Measurements from ENCODE around the gene STS.
A peak's percentile ranks its signal among the peaks of the same experiment; 100 is the strongest.

Gene STS

DNA sequence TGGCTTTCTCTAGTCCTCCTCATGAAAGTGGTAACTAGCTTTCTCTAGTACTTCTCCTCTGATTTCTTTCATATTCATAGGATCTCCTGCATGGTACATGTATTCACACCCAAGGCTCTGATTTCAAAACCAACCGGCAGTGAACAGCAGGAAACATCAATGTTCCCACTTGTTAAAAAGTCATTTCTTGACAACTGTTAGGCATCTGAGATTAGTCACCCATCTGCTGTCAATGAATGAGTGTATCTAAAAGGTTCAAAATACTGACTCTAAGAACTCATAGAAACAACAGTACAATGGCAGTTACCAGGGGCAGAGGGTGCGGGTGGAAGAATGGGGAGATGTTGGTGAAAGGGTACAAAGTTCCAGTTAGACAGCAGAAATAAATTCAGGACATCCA, 31.9 kb downstream of the STS start:
- no peak for DNase-seq (ENCODE audit: low read depth)
- TF ChIP-seq POLR2A (IDR thresholded peaks at IDR 0.05; ENCODE audit: extremely low read depth, insufficient read length): no peak
- TF ChIP-seq MYC (IDR thresholded peaks at IDR 0.05; ENCODE audit: low read depth, low read length): no peak
- TF ChIP-seq, protein P1, sequence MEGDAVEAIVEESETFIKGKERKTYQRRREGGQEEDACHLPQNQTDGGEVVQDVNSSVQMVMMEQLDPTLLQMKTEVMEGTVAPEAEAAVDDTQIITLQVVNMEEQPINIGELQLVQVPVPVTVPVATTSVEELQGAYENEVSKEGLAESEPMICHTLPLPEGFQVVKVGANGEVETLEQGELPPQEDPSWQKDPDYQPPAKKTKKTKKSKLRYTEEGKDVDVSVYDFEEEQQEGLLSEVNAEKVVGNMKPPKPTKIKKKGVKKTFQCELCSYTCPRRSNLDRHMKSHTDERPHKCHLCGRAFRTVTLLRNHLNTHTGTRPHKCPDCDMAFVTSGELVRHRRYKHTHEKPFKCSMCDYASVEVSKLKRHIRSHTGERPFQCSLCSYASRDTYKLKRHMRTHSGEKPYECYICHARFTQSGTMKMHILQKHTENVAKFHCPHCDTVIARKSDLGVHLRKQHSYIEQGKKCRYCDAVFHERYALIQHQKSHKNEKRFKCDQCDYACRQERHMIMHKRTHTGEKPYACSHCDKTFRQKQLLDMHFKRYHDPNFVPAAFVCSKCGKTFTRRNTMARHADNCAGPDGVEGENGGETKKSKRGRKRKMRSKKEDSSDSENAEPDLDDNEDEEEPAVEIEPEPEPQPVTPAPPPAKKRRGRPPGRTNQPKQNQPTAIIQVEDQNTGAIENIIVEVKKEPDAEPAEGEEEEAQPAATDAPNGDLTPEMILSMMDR (IDR thresholded peaks at IDR 0.05; ENCODE audit: low read depth, low read length): no peak
- TF ChIP-seq, protein P2, sequence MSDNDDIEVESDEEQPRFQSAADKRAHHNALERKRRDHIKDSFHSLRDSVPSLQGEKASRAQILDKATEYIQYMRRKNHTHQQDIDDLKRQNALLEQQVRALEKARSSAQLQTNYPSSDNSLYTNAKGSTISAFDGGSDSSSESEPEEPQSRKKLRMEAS (IDR thresholded peaks at IDR 0.05; ENCODE audit: low read depth, low read length): no peak
- H3K4me3 ChIP-seq (ENCODE audit: low read depth, low read length): no peak overlapping the region

DNA sequence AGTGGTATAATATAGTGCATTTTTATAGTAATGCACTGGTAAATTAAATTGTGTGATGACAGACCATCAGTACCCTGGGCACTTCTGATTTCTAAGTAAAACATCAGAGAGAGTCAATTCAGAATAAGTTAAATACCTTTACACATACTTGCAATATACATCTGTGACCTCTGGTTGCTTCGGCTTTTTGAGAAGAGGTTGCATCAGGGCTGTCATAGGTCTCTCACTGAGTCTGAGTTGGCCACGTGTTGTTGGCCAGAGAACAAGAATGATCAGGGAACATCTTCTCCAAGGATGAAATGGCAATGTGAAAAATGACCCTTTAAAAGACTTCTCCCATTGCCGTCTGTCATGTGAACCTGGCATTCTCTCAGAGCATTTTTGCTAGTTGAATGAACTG, 37.3 kb downstream of the STS start:
- TF ChIP-seq, protein P1 (IDR thresholded peaks at IDR 0.05; ENCODE audit: low read depth, low read length): no peak
- TF ChIP-seq POLR2A (IDR thresholded peaks at IDR 0.05; ENCODE audit: extremely low read depth, insufficient read length): no peak
- no peak for TF ChIP-seq MYC (IDR thresholded peaks at IDR 0.05; ENCODE audit: low read depth, low read length)
- TF ChIP-seq, protein P2 (IDR thresholded peaks at IDR 0.05; ENCODE audit: low read depth, low read length): no peak
- no peak overlapping the region for H3K4me3 ChIP-seq (ENCODE audit: low read depth, low read length)
- no peak for DNase-seq (ENCODE audit: low read depth)

DNA sequence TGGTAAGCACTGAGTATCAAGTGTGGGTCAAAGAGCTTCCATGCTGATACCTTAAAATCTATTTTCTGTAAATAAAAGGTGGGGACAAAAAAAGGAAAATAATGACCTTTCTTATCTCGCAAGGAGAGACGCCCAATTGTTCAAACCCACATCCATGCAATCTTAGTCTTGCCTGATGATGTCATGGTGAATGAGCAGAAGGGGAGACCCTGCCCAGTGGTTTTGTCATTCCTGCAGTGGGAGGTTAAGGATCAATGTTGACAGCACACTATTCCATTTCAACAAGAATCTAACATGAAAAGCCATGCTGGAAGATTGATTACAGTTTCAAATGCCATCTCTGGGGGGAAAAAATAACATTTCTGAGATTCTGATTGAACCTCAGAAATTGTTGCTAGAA, 41.2 kb downstream of the STS start:
- DNase-seq (ENCODE audit: low read depth): no peak
- no peak overlapping the region for H3K4me3 ChIP-seq (ENCODE audit: low read depth, low read length)
- no peak for TF ChIP-seq POLR2A (IDR thresholded peaks at IDR 0.05; ENCODE audit: extremely low read depth, insufficient read length)
- TF ChIP-seq, protein P2 (IDR thresholded peaks at IDR 0.05; ENCODE audit: low read depth, low read length): no peak
- TF ChIP-seq MYC (IDR thresholded peaks at IDR 0.05; ENCODE audit: low read depth, low read length): no peak
- TF ChIP-seq, protein P1 (IDR thresholded peaks at IDR 0.05; ENCODE audit: low read depth, low read length): no peak

DNA sequence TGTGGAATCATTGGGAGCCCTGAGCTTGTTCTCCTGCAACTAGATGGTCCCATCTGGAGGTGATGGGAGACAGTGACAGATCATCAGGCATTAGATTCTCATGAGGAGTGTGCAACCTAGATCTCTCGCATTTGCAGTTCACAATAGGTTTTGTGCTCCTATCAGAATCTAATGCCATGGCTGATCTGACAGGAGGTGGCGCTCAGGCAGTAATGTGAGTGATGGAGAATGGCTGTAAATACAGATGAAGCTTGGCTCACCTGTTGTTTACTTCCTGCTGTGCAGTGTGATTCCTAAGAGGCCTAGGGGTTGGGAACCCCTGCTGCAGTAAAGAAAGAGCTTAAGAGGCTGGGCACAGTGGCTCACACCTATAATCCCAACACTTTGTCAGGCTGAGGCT, 42.6 kb downstream of the STS start:
- TF ChIP-seq, protein P1 (IDR thresholded peaks at IDR 0.05; ENCODE audit: low read depth, low read length): no peak
- TF ChIP-seq POLR2A (IDR thresholded peaks at IDR 0.05; ENCODE audit: extremely low read depth, insufficient read length): no peak
- TF ChIP-seq, protein P2 (IDR thresholded peaks at IDR 0.05; ENCODE audit: low read depth, low read length): no peak
- TF ChIP-seq MYC (IDR thresholded peaks at IDR 0.05; ENCODE audit: low read depth, low read length): no peak
- H3K4me3 ChIP-seq (ENCODE audit: low read depth, low read length): no peak overlapping the region
- no peak for DNase-seq (ENCODE audit: low read depth)

DNA sequence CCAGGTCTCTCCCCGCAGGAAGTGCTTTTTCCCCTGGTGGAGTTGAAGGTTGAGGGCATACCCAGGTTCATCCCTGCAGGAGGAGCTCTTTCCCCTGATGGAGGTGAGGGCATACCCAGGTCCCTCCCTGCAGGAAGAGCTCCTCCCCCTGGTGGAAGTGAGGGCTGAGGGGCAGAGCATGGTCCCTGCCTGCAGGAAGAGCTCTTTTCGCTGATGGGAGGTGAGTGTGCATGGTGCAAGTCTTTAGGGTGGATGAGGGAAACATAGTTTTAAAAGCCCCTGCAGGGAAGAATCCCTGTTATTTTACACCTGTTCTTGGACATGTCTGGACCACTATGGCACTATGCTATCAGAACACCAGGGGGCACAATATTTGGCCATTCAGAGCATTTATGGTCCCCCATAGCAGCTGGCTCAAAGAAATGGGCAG, 44.2 kb downstream of the STS start:
- peak; percentile 27 for DNase-seq (ENCODE audit: low read depth)
- H3K4me3 ChIP-seq (ENCODE audit: low read depth, low read length): no peak overlapping the region
- TF ChIP-seq, protein P1 (IDR thresholded peaks at IDR 0.05; ENCODE audit: low read depth, low read length): peak; percentile 29
- TF ChIP-seq MYC (IDR thresholded peaks at IDR 0.05; ENCODE audit: low read depth, low read length): no peak

DNA sequence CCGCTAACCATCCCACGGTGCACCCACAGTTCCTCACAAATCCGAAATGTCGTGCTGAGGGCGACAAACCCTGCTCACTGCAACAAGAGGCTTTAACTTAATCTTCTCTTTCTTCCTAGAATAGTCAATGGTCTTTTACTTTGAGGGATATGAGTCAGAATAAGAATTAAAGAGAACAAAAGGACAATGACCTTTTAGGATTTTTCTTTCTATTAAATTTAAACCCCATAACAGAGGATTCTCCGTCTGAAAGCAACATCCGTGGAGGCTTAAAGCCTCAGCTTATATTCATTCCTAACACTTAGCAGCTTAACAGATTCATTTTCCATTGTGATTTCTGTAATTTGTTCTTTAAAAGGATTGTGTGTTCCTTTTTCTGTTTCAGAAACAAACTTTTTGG, 45.4 kb downstream of the STS start:
- DNase-seq (ENCODE audit: low read depth): no peak
- TF ChIP-seq MYC (IDR thresholded peaks at IDR 0.05; ENCODE audit: low read depth, low read length) (no peak), POLR2A (IDR thresholded peaks at IDR 0.05; ENCODE audit: extremely low read depth, insufficient read length) (no peak)
- TF ChIP-seq, protein P1 (IDR thresholded peaks at IDR 0.05; ENCODE audit: low read depth, low read length): no peak
- TF ChIP-seq, protein P2 (IDR thresholded peaks at IDR 0.05; ENCODE audit: low read depth, low read length): no peak
- H3K4me3 ChIP-seq (ENCODE audit: low read depth, low read length): no peak overlapping the region

Data from NB4 (cell line).